Measurements from ENCODE around the gene VPS37C. TPM values are rescaled to one million over a fixed set of nuclear protein-coding genes. Genes with fewer than 3 reads are reported as not detected.
"Not testable (repeated sequence)": the region's sequence is repeated elsewhere in the genome, so short reads cannot be mapped to it uniquely, and the experiment has no call there.

The VPS37C gene
- polyA plus RNA-seq, 1 of the 3 experiments (the other 2 are of a cell fraction), result 15.2 TPM

DNA sequence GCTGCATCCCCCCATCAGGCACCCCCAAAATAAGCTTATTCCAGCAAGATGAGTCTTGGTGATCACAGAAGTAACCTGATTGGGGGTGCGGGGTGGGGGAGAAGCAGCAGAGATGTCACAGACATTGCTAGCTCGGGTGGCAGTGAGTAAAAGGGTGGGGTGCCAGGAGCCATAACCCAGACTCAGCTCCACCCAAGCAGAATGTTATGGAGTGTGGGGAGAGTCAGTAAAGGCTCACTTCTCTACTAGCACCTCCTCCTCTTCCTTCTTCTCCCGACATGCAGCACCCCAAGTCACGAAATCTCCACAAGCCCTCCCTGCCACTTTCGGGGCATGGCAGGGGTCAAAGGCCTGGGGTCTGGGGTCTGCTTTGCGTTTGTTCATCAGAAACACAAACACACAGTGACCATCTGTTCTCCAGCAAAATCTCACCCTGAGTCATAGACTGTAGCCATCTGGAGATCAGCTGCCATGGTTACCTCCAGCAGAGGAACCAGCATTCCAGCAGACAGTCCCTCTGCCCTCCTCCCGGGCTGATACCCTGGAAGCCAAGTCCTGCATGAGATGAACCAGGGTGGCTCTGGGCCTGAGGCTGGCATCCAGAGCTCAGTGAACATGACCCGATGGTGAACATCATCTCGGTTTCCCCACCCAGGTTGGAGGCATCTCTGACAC, 46.5 kb upstream of the VPS37C start:
- H3K4me1 ChIP-seq (ENCODE audit: control insufficient read depth in 1 of 2, insufficient read depth in 2 of 2, low read depth in 1 of 2, low read length in 1 of 2); H3K36me3 ChIP-seq (replicated peaks in 1 of 2; ENCODE audit: control insufficient read depth in 1 of 2, insufficient read depth in 2 of 2, low read length in 1 of 2); H2AFZ ChIP-seq (ENCODE audit: low read depth); H4K20me1 ChIP-seq (ENCODE audit: insufficient read depth); H3K9ac ChIP-seq; H3K27ac ChIP-seq (ENCODE audit: low read depth in 2 of 2, low read length in 1 of 2); H3K9me3 ChIP-seq; H3K9me2 ChIP-seq; H3K79me2 ChIP-seq (ENCODE audit: insufficient read depth); H3F3A ChIP-seq (replicated peaks; ENCODE audit: insufficient read depth); CTCF ChIA-PET; H3K4me2 ChIP-seq; H3K27me3 ChIP-seq (ENCODE audit: insufficient read depth); H3K4me3 ChIP-seq (ENCODE audit: low read depth in 2 of 2, low read length in 1 of 2); DNase-seq; POLR2A ChIA-PET: not testable (repeated sequence)
- no CpG with 5 or more reads among the region's 9 CpGs for WGBS (ENCODE audit: low lambda C conversion rate)

DNA sequence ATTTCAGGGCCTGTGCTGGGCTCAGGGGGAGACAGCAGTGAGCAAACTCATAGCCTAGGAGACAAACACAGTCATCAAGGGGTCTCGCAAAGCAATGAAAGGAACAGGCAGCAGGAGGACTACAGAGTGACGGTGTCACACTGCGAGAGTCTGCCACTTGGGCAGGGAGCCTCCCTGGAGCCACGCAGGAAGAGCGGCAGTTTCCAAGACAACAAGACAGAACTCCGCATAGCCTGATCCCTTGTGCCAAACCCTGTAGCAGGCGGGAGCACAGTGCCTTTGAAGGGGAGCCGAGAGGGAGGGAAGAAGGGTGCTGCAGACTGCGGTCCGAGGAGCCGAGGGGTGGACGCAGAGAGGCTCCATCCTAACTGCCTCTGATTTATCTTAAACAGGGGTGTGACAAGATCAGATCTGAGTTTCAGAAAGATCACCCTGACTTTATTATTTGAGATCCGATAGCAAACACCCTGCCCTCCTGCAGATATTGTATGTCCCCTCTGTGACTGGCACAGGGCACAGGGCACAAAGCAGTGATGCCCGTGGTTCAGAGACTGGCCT, 43.4 kb upstream of the VPS37C start:
- H3K79me2 ChIP-seq (ENCODE audit: insufficient read depth); H4K20me1 ChIP-seq (ENCODE audit: insufficient read depth); H3K4me2 ChIP-seq; H3K4me1 ChIP-seq (ENCODE audit: control insufficient read depth in 1 of 2, insufficient read depth in 2 of 2, low read depth in 1 of 2, low read length in 1 of 2); H3K9me2 ChIP-seq; POLR2A ChIA-PET; H3K4me3 ChIP-seq (ENCODE audit: low read depth in 2 of 2, low read length in 1 of 2); H3K27me3 ChIP-seq (ENCODE audit: insufficient read depth); H3K9me3 ChIP-seq; CTCF ChIA-PET; H3K36me3 ChIP-seq (replicated peaks in 1 of 2; ENCODE audit: control insufficient read depth in 1 of 2, insufficient read depth in 2 of 2, low read length in 1 of 2); H3K27ac ChIP-seq (ENCODE audit: low read depth in 2 of 2, low read length in 1 of 2); H2AFZ ChIP-seq (ENCODE audit: low read depth); DNase-seq; H3F3A ChIP-seq (replicated peaks; ENCODE audit: insufficient read depth); H3K9ac ChIP-seq: not testable (repeated sequence)
- 77% methylated on average over 14 of the region's 14 CpGs for WGBS (ENCODE audit: low lambda C conversion rate)

DNA sequence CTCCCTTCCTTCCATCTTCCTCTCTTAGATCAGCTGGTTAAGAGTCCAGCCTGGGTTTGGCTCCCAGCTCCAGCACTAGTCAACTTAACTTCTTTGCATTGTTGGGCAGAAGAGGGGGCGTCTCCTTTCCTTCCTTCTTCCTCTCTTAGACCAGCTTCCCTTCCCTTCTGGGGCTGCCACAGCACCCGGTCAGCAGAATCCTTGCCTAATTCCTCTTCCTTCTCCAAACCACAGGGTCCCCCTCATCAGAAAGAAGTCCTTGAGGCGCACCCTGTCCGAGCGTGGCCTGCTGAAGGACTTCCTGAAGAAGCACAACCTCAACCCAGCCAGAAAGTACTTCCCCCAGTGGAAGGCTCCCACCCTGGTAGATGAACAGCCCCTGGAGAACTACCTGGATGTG, 42.6 kb upstream of the VPS37C start:
- H3K27me3 ChIP-seq (ENCODE audit: insufficient read depth); POLR2A ChIA-PET; H3K4me2 ChIP-seq; H3K9ac ChIP-seq; H2AFZ ChIP-seq (ENCODE audit: low read depth); H3K27ac ChIP-seq (ENCODE audit: low read depth in 2 of 2, low read length in 1 of 2); DNase-seq; H3K9me2 ChIP-seq; H3K36me3 ChIP-seq (replicated peaks in 1 of 2; ENCODE audit: control insufficient read depth in 1 of 2, insufficient read depth in 2 of 2, low read length in 1 of 2); H3F3A ChIP-seq (replicated peaks; ENCODE audit: insufficient read depth); H3K79me2 ChIP-seq (ENCODE audit: insufficient read depth); H3K9me3 ChIP-seq; H4K20me1 ChIP-seq (ENCODE audit: insufficient read depth); H3K4me1 ChIP-seq (ENCODE audit: control insufficient read depth in 1 of 2, insufficient read depth in 2 of 2, low read depth in 1 of 2, low read length in 1 of 2); H3K4me3 ChIP-seq (ENCODE audit: low read depth in 2 of 2, low read length in 1 of 2); CTCF ChIA-PET: not testable (repeated sequence)
- no CpG with 5 or more reads among the region's 5 CpGs for WGBS (ENCODE audit: low lambda C conversion rate)

DNA sequence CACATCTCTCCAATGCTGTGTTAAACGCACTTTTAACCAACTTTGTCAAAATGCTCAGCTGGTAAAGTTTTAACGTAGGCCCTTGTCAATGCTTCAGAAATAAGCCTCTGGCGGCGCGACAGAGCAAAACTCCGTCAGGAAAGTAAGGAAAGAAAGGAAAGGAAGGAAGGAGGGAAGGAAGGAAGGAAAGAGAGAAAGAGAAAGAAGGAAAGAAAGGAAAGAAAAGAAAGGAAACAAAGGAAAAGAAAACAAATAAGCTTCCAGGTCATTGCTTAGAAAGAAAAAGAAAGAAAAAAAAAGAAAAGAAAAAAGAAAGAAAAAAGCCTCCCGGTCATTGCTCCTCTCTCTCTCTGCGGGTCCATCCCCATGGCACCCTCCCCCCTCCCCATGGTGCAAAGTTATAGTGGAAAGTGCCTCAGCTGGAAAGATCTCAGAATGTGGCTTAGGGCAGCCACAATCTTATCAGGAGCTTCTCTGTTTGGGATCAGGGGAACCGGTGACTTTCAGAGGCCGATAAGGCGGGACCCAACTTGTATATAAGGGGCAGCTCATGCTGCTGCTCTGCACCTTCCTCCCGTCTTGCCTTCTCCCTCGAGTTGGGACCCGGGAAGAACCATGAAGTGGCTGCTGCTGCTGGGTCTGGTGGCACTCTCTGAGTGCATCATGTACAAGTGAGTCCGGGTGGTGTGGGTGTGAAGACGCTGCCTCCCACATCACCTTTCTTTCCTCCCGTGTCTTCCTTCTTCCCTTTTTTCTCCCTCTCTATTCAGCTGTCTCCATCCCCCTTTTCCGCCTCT, 41.9 kb upstream of the VPS37C start, which contains the start of gene PGA3:
Gene PGA3, plus strand, starts transcription at position 566 of the 797 bp plus-strand sequence. Its CDS starts 50 bp downstream, at position 616.
- DNase-seq; H3K36me3 ChIP-seq (replicated peaks in 1 of 2; ENCODE audit: control insufficient read depth in 1 of 2, insufficient read depth in 2 of 2, low read length in 1 of 2); H3K4me1 ChIP-seq (ENCODE audit: control insufficient read depth in 1 of 2, insufficient read depth in 2 of 2, low read depth in 1 of 2, low read length in 1 of 2); H3K9ac ChIP-seq; H3K4me3 ChIP-seq (ENCODE audit: low read depth in 2 of 2, low read length in 1 of 2); H3K79me2 ChIP-seq (ENCODE audit: insufficient read depth); H3F3A ChIP-seq (replicated peaks; ENCODE audit: insufficient read depth); H4K20me1 ChIP-seq (ENCODE audit: insufficient read depth); H2AFZ ChIP-seq (ENCODE audit: low read depth); H3K4me2 ChIP-seq; POLR2A ChIA-PET; H3K27ac ChIP-seq (ENCODE audit: low read depth in 2 of 2, low read length in 1 of 2); H3K9me3 ChIP-seq; CTCF ChIA-PET; H3K9me2 ChIP-seq: not testable (repeated sequence)
- 66% methylated on average over 12 of the region's 18 CpGs for WGBS (ENCODE audit: low lambda C conversion rate)
- peaks cover 14% of the 10 kb centered on the region; the same call in 1 of the 2 replicates for H3K27me3 ChIP-seq (ENCODE audit: insufficient read depth)
